DMS153 (cell line): ENCODE data around the gene ADRB1.
A peak's percentile ranks its signal among the peaks of the same experiment; 100 is the strongest.

ENCODE experiments used
- DNase-seq: peaks from one replicate; lab custom pipeline; 2025; lab: John Stamatoyannopoulos, UW

Gene ADRB1

DNA sequence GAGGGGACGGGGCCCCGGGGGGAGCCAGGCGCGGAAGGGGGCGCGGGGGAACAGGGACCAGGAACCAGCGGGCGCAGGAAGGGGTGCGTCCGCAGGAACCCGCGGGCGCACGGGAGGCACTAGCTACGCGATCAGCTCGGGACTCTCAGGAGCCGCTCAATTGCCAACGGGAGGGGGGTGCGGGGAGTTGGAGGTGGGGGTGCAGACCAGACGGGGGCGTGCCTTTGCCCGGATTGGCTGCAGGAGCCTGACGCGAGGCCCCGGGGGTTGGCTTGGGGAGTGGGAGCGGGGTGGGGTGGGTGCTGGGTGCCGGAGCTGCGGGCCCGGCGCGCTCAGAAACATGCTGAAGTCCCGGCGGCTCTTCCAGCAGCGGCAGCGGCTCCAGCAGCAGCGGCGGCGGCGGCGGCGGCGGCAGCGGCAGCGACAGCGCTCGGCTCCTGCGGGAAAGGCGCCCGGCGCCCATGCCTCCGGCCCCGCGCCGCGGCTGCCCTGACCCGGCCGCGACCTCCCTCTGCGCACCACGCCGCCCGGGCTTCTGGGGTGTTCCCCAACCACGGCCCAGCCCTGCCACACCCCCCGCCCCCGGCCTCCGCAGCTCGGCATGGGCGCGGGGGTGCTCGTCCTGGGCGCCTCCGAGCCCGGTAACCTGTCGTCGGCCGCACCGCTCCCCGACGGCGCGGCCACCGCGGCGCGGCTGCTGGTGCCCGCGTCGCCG is at the start of gene ADRB1:
Gene ADRB1, plus strand, starts transcription at position 335 of the 715 bp plus-strand sequence. Its CDS starts 267 bp downstream, at position 602.
- DNase-seq = peak; percentile 83

DNA sequence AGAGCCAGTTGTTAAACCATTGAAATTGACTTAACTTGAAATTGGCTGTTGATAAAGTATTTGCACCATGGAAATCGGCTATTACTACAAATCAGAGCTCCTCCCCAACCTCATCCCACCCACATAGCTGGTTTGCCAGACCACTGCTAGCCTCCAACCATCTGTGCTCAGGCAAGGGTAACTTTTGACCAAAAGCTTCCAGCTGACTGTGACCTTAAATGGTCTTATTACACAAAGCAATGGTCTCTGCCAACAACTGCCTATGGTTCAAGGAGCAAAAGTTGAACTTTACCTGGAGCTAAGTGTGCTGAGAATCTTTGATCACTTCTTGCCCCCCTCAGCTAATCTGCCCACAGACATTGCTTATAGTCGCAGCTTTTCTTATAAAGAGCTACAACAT is 48.5 kb upstream of the ADRB1 start:
- no peak for DNase-seq

DNA sequence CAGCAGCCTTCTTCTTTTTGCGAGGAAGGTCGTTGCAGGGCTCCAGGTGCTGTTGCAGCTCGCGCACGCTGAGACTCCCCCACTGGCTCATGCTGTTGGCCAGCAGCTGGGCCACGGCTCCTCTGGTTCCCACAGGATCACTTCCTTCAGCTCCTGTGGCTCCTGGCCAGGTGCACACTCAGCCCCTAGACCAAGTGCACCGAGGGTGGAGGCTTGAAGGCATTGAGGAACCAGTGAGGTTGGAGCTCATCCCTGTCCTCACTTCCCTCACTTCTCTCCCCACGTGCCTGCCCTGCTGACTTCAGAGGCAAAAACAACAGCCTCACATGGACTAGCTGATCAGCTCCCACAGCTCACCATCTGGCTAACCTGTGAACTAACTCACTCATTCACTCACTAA is 46.2 kb upstream of the ADRB1 start:
- no peak for DNase-seq

DNA sequence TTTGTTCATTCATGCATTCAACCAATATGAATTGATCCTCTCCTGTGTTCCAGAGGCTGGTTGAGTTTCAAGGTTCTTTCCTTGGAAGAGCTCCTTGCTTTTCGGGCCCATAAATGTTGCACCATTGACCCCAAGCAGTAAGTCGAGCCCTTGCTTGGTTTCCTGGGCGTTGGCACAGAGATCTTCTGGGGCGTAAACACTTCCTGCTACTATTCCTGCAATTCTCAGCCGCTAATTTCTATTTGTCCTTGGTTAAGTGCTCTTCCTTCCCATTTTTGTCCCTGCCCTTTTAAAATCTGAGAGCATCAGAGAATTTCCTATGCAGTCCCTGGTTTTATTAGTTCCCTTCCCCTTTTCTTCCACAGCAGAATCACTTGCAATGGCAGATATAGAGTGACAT is 44.1 kb upstream of the ADRB1 start:
- no peak for DNase-seq

DNA sequence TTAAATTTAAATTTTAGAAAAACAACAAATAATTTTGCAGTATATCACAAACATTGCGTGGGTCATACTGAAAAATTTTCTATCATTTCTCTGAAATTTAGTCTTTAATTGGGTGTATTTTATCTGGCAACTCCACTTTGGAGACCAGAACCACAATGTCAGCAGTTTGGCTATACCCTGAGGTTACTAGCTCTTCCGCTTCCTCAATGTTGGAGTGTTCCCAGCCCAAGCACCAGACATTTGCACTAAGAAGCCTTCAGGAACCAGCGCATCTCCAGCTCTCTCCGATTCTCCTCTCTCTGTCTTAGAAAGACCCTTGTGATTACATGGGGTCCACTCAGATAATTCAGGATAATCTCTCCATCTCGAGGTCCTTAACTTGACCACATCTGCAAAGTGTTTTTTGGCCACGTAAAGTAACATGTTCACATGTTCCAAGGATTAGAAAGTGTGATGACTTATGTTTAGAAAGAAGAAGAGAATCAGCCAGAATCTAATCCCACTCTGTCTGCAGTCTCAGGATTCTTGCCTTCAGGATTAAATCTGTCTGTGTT is 43.1 kb upstream of the ADRB1 start:
- DNase-seq = no peak

DNA sequence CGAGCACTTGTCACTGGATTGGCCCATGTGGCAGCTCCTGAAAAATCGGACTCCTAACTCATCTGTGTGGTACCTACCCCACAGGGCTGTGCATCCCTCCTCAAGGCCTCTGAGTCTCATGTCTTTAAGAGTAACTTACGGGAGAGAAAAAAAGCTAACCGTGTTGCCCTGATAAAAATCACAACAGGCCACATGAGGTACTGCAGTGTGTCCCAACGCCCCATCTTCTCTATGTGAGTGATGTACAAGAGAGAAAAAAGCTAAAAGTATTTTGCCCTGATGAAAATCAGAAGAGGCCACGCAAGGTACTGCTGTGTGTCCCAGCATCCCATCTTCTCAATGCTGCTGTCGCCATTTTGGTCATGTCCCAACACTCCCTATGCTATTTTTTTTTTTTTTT is 41.2 kb upstream of the ADRB1 start:
- DNase-seq = no peak

DNA sequence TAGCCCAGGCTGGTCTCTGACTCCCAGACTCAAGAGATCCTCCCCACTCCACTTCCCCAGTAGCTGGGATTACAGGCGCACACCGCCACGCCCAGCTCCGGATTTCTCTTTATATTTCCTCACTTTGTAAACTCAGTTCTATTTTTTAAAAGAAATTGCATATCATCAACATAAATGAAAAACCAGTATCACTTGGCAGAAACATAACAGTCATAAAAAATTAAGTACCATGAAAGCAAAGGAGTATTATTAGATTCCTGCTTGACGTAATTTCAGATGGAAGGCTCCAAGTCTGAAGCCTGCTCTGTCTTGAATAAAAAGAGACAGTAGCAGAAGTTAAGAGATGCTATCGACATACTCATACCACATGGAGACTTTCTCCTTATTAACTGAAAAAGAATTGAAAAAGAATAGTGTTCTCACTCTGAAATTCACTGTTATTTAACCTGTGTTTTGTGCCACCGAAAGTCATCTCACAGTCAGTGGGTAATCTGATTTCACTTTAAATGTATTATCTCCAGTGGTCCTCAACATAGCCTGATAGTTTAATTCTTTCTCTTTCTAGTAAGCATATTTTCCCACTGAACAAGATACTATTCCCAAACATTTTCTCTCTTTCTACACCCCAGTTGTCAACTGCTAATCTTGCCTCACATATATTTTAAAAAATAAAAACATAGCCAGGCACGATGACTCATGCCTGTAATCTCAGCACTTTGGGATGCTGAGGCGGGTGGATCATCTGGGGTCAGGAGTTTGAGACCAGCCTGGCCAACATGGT is 40.3 kb upstream of the ADRB1 start:
- no peak for DNase-seq

DNA sequence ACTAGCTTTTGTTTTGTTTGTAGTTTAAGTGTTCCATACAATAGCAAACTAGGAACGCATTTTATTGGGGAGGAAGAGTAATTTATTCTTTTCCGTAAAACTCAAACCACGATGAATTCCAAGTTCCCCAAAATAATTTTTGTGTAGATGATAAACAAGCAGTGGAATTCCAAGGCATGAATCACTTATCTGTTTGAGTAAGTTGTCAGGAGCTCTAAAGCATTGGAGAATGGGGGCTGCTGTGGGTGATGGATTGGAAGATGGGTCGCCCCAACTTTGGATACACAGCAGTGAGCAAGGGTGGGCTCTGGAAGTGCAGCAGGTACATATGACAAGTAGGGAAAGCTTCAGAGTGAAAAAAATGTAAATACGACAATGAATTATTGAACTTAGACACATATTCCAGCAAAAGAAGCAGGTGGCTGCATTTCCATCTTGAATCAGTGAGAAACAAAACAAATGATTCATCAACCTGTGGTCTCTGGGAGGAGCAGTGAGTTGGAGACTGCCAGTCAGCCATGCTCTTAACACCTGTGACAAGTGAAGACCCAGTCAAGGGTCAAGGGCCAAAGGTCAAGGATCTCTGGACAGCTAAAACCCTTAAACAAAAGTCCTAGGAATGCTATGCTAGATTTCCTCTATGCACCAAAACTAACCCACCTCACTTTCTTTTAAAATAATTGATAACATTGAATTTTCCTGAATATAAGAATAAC is 34.2 kb upstream of the ADRB1 start:
- no peak for DNase-seq

DNA sequence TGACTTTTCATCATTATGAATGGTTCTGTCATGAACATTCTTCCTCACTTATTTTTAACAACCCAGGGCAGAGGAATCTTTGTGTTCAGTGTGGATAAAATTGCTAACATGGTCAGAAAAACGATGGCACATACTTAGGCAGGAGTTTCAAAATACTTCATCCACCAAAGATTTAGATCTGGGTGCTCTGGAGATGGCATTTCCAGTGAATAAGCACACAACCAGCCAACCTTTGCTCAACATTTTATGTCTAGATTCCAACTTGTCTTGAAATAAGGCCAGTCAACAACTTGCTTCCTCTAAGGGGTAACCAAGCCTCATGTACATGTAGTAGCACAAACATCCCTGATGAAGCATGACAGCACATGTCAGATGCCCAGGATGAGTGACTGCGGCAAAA is 33.4 kb upstream of the ADRB1 start:
- DNase-seq = no peak

DNA sequence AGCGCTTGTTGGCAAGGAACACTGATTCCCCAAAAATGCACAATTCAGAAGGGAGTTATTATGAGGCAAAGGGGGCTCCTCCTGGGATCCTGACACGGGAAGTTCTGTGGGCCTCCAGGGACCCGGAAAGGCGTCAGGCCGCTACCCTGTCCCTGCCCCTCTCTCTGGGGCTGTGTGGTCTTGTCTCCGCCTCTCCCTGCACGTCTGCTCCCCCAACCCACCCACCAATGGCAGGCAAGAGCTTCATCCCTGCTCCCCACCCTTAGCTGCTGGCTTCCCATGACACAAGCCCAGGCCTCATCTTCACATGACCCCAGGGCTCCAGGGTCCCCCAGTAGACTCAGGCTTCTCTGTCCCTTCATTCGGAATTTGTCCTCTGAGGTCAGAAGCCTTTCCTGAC is 31.0 kb upstream of the ADRB1 start:
- DNase-seq = no peak

DNA sequence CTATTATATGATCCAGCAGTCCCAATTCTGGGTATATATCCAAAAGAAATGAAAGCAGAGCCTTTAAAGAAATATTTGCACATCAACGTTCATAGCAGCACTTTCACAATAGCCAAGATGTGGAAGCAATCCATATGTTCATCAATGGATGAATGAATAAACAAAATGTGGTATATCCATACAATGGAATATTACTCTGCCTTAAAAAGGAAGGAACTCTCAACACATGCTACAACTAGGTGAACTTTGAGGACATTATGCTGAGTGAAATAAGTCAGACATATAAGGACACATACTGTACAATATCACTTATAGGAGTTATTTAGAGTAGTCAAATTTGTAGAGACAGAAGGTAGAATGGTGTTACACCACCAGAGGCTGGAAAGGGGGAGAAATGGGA is 28.0 kb upstream of the ADRB1 start:
- no peak for DNase-seq

DNA sequence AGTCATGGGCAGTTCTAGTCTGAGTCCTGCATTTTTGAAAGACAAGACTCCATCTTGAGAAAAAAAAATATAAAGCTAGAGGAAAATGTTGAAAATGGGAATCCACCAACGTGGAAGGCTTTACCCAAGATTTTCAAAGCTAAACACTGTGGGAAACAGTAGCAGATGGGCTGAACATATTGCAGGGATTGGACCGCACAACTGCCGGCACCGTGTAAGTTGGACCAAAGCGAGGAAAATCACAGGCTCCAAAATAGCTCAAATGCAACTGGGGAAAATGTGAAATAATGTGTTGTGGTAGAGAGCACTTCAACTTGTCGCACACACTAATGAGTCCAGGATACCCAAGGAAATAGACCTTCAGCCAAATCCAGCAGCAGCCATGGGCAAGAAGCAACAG is 26.4 kb upstream of the ADRB1 start:
- DNase-seq = no peak

DNA sequence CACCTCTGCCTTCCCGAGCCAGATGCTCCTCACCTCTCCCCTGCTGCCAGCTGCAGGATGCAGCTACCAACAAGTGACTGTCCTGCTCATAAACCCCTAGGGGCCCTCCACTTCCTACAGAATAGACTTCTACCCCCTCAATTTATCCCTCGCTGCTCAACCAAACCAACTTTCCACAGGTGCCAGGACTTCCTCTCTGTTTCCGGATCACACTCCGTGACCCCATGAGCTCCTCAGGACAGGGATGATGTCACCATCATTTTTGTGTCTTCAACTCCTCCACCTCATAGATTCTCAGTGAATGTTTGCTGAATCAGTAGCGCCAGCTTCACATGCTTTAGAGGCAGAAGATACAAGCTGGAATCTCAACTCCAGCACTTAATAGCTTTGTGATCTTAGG is 25.8 kb upstream of the ADRB1 start:
- no peak for DNase-seq

DNA sequence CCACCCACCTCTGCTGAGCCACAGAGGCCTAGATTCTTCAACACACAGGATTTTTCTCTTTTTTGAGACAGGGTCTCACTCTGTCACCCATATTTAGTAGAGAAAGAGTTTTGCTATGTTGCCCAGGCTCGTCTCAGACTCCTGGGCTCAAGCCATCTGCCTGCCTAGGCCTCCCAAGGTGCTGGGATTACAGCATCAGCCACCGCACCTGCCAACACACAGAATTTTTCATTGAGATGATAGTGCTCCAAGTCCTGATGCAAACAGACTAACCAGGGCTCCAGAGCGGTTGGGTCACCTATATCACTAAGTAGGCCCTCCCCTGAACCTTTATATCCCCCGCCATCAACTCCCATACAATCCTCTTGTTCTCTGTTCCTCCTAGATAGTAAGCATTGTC is 24.4 kb upstream of the ADRB1 start:
- DNase-seq = no peak

DNA sequence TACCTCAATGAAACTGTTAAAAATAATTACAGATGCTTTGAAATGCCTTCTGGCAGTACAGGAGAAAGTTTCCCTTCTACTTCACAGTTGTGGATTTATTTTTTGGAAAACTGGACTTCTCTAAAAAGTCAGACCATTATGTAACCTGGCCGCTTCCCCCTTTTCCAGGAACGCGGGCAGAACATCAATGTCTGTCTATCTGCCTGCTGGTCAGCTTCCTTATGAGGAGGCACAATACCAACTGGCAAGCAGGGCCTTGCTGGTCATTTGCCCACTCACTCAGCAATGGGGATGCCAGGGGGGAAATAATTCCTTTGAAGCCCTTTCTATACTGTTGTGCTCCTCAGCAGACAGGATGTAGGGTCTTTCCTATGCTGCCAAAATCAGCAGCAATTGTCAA is 22.5 kb upstream of the ADRB1 start:
- DNase-seq = no peak

DNA sequence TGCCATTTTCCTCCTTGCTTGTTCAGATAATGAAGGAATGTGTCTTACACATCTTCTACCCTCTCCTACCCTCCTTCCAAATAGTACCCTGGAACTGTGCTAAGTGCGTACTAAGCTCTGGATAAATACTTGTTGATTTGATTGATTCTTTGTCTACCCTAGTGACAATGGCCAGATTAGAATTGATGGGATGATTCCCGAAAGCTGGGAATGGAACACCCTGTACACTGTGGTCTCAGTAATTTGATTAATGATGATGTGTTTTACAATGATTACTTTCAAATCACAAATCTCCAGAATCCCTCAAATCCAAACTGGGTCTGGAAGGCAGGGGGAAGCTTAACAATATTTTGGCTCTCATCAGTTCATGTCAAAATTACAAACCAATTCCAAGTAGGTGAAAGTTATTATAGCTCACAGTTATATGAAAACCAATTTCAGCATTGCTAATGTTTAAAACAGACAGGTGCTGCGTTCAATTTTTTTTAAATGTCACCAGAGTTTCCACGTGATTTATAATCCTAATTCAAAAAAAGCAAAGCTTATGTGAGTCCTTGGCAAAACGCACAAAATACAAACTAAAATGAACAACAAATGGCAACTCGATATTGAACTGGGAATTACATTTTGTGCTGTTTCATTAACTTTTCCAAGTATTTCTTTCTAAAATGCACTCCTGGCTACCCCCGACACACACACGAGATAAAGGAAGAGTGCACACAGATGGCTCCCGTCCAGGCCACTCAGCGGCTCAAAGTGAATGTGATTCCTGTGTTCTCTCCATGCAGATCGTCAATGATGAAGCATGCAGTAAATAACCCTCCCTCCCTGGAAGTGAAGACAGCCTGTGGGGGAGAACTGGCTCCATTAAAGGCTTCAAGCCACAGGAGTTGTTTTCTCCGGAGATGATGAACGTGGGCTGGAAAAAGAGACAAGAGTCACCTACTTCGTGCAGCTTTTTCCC is 21.7 kb upstream of the ADRB1 start:
- DNase-seq = no peak

DNA sequence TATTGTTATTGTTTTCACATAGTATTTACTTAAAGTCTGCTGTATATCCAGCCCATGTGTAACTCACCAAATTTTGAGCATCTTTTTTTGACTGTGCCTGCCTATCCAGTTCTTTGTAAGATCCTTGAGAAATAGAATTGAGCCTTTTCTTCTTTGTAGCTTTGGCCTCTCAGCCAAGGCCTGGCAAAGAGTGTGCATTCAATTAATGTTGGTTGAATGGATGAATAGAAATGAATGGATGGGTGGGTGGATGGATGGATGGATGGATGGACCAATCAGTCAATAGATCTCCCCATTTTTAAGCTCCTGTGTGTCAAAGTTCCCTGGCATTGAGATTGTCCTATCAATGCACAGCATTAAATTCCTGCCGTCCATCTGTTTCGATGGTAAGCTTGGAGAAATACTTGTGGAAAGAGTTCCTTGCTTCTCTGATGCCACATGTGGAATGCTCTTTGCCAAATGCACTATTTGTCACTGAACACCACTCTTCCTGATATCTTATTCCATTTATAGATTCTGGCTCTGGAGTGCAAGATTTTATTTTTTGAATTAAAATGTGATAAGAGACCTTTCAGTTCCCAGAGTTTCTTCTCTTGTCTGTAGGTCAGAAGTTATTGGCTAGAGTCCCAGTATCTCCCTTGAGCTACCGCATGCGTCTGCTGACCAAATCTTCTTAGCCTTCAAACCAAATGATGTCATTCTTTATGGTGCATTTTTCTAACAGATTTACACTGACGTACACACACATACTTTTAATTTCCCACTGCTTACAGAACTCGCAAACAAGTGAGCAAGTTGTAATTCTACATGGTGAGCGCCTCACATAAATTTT is 20.7 kb upstream of the ADRB1 start:
- DNase-seq = no peak

DNA sequence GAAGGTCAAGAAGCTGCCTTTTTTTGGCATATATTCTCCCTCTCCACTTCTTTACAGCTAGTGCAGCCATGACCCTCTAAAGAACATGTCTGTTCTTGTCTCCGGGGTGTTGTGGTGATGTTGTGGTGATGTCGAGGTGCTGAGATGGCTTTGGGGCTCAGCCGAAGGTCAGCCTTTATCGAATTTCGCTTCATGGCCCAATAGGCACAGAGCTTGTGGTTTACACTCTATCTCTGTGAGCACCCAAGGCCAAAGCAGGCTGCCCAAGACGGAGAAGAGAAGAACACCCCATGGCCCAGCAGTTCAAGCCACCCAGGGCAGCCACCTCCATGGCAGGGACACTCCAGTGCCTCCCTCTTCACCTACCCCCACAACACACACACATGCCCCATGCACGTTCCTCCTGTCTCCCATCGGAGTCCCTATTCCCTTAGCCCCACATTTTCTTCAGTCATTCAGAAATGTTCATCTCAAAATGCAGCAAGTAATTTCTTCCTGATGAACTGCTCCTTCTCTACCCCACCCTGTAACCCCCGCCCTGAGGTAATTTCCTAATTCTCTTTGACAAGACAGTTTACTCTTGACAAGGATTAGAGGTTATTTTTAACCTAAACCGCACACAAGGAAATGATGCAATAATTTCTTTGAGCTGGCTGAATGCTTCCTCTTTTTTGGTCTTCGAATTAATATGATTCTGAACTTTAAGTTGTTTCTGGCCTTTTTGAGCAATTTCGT is 18.6 kb upstream of the ADRB1 start:
- no peak for DNase-seq

DNA sequence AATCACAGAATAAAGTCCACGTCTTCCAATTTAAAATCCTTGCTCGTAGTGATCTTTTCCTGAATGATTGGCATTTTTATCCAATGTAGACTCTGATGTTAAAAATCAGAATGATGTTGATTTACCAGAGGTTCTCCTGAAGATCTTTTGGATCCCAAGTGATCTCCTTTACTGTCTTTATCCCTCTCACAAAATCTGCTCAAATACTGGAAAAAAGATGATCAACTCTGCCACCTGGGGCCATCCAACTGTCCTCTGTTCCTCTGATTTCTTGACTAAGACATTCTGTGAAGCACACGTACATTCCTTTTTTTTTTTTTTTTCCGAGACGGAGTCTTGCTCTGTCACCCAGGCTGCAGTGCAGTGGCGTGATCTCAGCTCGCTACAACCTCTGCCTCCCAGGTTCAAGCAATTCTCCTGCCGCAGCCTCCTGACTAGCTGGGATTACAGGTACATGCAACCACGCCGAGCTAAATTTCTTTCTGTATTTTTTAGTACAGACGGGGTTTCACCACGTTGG is 18.0 kb upstream of the ADRB1 start:
- no peak for DNase-seq
